ENCODE data around the gene URAD.
"Not testable (repeated sequence)": the region's sequence is repeated elsewhere in the genome, so short reads cannot be mapped to it uniquely, and the experiment has no call there.

URAD gene

DNA sequence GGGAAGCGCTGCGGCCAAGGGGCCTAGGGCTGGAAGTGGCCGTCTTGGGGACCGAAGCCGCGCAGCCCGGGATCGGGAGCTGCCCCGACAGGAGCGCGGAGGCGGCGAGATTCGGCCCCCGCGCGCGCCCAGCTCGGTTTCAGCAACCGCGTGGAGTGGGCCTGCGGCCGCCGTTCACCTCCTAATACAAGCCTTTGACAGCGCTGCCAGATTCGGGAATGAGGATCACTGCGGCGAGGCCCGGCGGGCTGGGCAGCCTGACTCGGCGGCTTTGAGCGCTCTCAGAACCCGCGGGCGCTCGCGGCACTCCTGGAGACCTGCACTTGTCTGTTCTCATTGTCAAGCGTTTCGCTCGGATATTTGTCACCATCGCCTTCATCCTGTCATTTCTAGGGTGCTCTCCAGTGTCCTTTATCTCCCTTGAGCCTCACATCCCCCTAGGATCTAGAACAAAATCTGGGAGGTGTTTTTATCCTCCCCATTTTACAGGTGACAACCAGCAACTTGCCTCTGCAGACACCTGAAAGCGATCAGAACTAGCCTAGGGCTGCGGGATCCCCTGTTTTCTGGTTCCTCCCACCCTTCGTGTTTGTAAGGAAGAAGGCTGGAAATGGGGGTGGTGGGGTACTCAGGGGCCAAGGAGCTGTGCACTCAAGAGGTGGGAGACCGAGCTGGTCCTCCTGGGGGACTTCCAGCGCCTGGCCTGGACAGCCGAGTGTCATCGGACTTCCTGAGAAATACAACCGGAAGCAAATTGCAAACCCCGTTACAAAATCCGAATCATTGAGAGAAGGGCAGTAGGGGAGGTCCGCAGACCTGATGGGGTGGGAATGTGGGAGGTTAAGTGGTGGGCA is 17.9 kb downstream of the URAD start:
- DNase-seq (ENCODE audit: low read depth in 2 of 2) = no peak

DNA sequence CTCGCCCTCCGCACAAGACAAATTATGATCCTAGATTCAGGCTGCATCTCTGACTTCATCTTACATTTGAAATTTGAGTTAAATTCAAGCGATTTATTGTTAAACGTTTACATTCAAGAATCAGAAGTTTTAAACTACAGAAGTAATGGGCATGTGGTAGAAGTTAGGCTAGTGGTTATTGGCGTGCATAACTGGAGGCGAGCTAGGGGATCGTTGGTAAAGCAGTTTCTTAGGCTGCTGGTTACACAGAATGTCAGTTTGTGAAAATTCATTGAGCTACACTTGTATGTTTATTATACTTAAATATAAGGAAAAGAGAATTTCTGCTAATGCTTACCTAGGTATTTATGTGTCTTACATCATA is 18.6 kb downstream of the URAD start:
- no peak for DNase-seq (ENCODE audit: low read depth in 2 of 2)

DNA sequence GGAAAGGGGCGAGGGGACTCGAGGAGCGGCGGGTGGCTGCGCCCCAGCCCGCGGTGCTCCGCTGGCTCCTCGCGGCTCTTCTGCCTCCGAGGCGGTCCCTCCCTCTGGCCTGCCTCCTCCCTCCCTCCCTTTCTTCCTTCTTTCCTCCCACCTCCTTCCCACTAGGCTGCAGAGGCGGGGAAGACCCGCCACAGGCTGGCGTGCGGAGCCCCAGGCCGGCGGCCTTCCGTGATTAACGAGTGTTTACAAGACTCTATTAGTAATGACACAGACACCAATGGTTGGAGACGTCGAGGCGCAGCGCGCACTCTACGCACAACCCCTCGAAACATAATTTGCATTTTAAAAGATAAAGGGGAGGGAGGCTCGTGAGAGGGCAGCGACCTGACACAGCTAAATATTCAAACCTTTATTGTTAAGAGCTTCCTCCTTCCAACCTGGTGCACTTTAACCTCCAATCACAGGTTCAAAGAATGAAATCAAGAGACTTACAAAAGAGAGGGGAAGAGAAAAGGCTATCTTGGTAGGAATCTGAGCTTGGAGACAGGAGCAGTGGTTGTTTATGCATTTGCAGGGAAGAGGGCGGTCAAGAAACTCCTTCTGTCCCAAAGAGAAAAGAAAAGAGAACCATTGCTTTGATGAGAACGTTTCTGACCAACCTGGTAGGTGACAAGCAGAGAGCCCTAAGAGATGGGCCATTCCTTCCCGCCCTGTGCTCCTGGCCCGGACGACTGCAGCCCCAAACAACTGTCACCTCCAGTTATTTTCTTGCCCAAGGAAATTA is 19.2 kb downstream of the URAD start, which contains the start of gene CDX2:
TSS of gene CDX2 (minus strand) at position 234 of the 784 bp plus-strand sequence. CDS start 309 bp downstream, outside the sequence.
- DNase-seq (ENCODE audit: low read depth in 2 of 2) = no peak

DNA sequence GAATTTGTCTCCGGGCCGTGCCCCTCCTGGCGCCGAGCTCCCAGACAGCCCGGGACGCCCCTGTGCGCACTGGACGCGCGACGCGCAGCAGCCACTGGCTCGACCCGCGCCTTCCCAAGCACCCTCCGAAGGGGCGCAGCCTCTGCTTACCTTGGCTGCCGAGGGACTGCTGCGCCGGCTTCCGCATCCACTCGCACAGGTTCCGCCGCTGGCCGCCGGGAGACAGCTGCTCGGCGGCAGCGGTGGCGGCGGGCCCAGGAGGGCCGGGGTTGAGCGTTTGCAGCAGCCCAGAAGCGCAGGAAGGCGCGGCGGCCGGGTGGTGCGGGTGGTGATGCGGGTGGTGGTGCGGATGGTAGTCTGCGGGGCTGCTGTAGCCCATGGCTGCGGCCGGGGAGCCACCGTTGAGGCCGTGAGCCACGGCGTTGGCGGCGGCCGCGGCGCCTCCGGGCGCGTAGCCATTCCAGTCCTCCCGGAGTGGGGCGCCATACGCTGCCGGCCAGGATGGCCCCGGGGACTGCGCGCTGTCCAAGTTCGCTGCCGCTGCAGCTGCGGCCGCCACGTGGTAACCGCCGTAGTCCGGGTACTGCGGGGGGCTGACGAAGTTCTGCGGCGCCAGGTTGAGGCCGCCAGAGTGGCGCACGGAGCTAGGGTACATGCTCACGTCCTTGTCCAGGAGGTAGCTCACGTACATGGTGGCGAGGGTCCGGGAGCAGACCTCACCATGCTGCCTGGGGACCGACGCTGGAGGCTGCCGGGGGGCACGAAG is 20.0 kb downstream of the URAD start:
- DNase-seq (ENCODE audit: low read depth in 2 of 2) = no peak

DNA sequence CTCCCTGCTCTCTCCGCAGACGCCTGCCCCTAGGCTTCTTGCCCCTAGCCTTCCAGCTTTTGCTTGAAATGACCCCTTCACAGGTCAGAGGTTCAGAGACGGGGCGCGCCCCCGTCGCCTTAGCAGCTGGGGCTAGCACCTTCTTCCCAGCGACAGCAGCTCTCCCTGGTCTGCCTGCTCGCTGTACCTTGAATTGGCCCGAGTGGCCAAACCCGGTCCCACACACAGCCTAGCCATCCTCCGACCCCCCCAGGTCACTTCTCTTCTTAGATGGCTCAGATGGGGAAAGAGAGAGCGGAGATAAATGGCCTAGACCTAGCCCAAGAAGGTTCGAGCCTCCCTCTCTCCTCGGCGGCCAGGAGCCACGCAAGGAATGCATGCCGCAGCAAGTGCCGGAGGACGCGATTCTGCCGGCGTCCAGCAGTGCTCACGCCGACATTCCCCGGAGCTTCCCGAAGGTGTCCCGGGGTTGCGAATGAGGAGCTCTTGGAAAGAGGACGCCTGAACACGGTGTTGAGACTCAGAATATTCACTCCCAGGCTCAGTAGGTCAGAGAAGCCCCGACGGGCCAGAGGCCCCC is 20.7 kb downstream of the URAD start:
- DNase-seq (ENCODE audit: low read depth in 2 of 2) = no peak

DNA sequence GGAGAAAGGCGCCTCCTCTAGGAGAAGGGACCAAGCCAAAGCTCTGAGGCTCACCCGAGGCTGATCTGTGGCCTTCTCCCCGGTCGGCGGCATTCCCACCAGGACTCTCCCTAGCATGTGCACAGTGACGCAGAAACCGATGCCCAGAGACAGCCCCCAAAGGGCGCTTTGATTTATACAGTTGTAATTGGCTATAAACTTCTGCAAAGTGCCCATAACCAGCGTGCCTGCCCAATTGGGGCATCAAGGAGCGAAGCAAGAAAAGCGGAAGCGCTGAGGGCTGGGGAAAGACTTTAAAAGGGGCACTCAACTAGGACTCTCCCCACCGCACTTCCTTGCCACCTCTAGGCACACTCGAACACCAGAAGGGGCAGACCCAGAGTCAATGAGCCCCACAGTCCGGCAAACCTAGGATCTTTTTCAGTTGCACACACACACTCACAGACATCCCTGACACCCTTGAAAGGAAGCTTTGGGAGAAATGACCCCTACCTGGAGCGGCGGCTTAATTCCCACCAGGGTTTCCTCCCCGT is 21.2 kb downstream of the URAD start:
- no peak for DNase-seq (ENCODE audit: low read depth in 2 of 2)

DNA sequence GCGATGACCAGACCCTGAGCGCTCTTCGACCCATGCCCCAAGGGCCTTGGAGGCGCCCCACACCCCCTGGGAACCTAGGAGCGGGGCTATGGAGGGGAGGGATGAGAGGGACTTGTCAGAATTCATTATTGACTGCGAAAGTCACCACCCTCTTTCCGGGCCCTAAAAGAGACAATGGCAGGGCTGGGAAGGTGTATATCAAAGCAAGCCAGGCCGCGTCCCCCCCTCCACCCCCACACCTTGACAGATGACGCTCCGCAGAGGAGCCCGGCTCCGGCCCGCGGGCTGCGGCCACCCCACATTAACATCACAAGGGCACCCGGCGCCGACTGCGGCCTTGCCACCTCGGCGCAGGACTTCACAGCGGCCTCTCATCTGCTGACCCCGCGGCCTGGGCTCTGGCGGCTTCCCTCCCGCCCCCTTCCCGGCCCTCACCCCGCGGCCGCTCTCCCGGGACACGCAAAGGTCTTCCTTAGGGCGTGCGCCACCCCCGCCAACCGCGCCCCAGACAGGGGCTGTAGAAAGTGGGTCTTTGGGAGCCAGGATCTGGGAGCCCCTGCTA is 21.8 kb downstream of the URAD start:
- no peak for DNase-seq (ENCODE audit: low read depth in 2 of 2)

DNA sequence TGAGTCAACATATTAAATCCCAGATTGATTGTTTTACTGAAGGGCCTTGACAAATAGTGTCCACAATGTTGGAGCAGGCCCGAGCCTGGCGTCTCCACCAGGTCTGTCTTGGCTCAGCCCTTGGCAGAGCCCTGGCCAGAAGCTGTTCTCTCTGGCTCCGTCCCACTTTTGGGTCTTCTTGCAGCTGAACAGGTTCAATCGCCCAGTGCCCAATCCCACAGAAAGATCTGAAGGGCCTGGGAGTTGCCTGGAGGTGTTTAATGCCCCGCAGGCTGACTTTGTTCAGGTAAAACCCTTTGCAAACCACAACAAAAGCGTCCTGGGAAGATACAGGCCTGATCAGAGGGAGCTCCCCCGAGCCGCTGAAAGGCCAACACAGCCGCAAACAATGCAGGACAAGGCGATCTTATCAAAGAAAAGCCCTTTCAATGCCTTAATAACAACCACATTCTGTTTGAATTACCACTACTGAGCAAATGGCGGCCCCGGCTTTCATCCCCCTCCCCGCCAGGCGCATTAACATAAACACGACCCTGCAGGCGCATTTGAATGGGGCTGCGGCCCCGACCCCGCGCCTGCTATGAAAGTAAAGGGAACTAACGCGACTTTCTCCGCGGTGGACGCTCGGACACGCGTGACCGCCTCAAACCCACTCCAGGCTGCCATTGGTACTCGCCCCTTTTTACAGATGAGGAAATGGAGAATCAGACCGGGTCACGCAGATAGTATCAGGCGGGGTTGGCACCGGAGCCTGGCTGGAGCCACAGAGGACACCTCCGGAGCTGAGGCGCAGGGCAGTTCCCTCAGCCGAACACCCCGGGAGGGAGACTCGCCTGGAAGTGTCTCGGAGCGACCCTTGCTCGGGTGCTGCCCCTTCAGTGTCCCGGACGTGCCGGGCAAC is 22.5 kb downstream of the URAD start:
- DNase-seq (ENCODE audit: low read depth in 2 of 2) = no peak

DNA sequence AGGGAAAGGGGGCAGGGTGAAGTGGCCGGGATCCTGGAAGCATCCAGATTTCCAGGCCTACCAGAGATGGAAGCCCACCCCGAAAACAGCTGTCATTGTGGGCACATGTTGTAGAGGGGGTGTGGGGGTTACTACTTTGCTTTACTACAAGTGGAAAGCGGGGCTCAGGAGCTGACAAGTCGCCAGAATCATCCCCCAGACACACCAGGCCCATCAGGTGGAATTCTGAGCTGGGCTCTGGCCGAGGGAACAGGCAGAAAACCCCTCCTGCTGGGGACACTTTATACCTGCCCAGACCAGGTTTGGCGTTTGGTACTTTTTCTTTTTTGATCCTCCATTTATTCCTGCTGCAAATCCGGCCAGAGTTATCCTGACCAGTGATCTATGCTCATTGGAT is 23.2 kb downstream of the URAD start:
- DNase-seq (ENCODE audit: low read depth in 2 of 2) = no peak

DNA sequence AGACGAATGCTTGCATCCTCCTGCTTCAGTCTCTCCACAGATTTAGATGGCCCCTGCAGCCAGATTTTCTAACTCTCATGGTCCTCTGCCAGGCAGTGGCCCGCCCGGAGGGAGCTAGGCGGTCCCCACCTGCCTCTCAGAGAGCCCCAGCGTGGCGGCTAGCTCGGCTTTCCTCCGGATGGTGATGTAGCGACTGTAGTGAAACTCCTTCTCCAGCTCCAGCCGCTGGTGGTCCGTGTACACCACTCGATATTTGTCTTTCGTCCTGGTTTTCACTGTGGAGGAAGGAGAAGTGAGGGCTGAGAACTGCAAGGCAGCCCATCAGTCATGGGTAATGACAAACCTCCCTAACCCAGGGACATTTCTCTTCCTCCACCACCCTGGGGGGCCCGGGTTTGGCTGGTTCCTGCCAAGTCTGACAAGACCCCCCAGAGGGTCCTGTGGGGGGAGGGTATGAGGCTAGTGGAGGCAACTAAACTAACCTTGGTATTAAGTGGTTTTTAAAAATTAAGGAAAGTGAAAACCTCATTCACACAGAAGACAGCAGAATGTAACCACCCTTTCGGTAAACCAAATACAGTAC is 23.7 kb downstream of the URAD start:
- no peak for DNase-seq (ENCODE audit: low read depth in 2 of 2)

DNA sequence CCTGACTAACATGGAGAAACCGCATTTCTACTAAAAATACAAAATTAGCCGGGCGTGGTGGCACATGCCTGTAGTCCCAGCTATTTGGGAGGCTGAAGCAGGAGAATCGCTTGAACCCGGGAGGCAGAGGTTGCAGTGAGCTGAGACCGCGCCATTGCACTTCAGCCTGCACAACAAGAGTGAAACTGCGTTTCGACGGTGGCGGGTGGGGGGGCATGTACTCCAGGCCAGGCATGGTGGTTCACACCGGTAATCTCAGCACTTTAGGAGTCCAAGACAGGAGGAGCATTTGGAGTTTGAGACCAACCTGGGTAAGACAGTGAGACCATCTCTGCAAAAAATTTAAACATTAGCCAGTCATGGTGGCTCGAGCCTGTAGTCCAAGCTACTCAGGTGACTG is 24.3 kb downstream of the URAD start:
- DNase-seq (ENCODE audit: low read depth in 2 of 2) = not testable (repeated sequence)

DNA sequence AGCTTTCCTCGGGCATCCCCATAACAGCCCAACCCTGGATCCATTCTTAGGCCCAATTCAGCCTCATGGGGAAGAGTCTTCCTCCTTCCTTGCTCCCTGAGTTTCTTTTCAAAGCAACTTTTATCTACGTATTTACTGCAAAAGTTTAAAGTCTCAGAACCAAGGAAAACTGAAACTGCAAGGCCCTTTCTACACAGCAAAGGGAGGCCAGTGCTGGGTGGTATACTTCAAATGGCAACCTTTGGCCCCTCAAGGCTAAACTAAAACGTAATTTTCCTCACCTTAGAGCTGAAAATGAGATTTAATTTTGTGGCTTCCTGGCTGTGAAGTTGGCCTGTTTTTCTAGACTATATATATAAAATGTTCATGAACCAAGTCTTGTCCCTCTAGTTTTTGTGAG is 25.0 kb downstream of the URAD start:
- DNase-seq (ENCODE audit: low read depth in 2 of 2) = no peak

DNA sequence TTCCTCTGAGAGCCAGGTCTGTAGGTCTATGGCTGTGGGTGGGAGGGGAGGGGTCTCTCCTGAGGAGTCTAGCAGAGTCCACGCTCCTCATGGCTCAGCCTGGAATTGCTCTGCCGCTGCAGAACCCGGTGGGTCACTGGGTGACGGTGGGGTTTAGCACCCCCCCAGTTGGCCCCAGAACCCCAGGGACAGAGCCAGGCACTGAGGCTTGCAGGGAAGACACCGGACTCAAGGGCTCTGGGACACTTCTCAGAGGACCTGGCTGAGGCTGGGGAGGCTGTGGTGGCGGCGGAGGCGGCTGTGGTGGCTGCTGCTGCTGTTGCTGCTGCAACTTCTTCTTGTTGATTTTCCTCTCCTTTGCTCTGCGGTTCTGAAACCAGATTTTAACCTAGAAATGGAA is 25.5 kb downstream of the URAD start:
- DNase-seq (ENCODE audit: low read depth in 2 of 2) = no peak

DNA sequence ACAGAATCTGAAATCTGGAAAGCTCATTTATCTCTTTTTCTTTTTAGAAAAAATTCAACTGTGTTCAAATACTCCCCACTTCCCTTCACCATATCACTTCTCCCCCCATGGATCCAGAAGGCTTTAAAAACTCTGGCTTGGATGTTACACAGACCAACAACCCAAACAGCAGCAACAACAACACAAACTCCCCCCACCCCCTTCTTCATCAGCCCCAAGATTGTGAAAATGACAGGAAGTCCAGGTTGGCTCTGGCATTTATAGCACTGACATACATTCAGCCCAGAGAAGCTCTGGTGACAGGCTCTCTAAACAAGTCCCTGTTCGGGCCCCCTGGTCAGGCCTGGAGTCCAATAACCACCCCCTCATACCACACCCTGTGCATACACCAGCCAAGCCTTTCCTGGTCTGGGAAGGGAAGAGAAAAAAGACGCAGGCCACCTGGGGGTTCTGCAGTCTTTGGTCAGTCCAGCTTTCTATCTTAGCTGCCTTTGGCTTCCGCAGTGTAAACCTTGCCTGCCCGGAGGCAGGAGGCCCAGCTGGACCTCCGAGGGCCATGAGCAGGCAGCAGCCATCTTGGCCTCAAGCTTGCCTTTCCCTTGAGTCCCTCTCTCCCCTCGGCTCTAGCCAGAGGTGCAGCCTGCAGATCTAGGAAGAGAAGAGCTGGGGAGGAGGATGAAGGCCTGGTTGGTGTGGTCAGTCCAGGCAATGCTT is 26.2 kb downstream of the URAD start:
- no peak for DNase-seq (ENCODE audit: low read depth in 2 of 2)

DNA sequence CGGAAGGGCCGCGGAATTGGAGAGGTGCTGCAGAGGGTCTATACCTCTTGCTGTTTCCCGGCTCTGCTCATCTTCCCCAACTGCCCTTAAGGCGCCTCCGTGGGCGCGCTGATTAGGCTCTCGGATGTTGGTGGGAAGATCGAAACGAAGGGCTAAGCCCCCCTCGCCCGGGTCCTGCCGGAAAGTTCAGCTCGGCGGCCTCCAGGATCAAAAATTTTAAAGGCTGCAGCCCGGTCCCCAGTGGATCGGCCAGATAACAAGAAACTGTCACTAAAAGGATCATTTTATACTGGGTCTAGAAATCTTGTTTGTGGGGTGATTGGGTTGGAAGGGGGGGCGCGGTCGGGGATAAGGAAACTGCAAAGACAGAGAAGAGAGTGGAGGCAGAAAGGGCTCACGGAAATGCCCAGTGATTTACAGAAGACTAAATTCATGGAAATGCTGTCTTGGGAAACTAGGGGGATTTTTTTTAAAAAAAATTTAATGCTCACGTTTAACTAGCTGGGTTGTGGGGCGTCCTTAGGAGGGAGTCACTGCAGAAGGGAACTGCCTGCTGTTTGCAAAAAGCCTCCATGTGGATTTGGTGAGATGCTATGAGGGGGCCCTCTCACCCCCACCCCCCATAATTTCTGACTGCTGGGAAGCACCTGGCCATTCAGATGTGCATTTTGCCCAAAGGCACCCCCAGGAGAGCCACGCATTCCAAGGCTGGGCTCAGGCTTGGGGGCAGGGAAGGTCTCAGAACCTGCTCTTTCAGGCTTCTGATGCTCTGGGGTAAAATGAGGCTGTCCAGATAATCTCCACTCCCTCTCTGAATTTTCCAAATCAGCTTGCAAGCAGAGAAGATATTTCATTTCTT is 27.0 kb downstream of the URAD start:
- no peak for DNase-seq (ENCODE audit: low read depth in 2 of 2)

DNA sequence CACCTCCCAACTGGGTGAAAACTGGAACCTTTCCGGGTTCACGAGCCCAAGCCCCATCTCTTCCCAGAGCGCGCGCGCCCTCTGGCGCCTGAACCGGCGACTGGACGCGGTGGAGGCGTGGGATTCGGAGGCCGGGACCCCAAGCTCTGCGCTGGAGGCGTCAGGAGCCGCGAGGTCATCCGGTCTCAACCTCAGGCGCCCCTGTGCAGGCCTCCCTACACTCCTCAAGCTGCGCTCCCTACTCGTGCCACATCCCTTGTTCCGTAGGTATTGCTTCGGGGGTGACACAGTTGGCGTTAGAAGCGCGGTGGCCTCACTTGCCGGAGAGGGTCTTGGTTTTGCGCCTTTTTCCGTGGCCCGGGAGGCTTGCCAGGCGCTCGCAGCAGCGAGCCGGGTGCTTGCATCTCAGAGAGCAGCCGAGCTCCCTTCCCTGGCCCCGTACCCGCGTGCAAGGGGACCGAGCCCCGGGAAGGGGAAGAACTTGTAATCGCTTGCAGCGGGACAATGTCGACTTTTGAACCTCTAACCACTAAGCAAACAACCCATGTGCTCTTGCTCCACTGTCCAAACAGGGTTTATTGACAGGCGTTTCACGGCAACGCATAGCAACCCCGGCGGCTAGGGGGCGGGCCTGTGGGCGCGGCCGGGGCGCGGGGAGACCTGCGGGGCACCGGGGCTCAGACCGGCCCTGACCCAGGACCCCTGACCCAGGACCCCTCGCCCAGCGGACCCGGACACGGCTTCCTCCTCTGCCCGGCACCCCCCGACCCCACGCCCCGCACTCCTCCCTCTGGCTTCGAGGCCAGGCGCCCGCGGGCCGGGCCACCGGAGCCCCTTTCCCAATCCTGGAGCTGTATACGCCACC is 27.9 kb downstream of the URAD start:
- DNase-seq (ENCODE audit: low read depth in 2 of 2) = peak in 1 of 2 donors; percentile 35

DNA sequence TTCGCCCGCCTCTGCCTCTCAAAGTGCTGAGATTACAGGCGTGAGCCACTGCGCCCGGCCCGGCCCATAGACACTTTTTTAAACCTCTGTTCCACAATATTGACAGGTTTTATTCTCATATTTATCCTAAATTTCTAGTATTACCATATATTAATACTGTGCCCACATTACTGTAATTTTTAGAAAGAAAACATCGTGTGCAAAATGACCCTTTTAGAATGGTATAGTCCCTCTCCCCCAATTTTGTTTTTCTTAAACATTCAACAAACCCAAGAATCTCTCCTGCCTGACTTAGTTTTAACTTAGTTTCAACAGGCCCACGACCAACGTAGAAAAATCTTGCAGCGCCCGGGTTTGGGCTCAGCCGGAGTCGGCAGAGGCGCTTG is 28.5 kb downstream of the URAD start:
- no peak for DNase-seq (ENCODE audit: low read depth in 2 of 2)
